Hepatic stellate cell (primary cell): ENCODE data around the gene VPS33B.
A peak's percentile ranks its signal among the peaks of the same experiment; 100 is the strongest.
"Not testable (repeated sequence)": the region's sequence is repeated elsewhere in the genome, so short reads cannot be mapped to it uniquely, and the experiment has no call there.

Experiments
- DNase-seq: peaks from one replicate; pipeline ENCODE4 v3.0.0; 2011; ENCODE audit warnings: low spot score

VPS33B gene

GRCh38 chr15:91022075-91022831, at the start of gene VPS33B:
Gene VPS33B, minus strand, starts transcription at chr15:91022594. Its CDS starts 345 bp downstream, at chr15:91022249.
- peak; percentile 78 for DNase-seq

GRCh38 chr15:91072161-91072560, 49.8 kb upstream of the VPS33B start:
- DNase-seq, result no peak

- no peak for DNase-seq
These were observed 48.5 kb upstream of the VPS33B start for GRCh38 chr15:91070872-91071271.

GRCh38 chr15:91068966-91069365, 46.6 kb upstream of the VPS33B start:
- no peak for DNase-seq

- DNase-seq, result no peak
These were observed 46.0 kb upstream of the VPS33B start for GRCh38 chr15:91068436-91068835.

GRCh38 chr15:91067036-91067435, 44.6 kb upstream of the VPS33B start:
- DNase-seq, result no peak

- DNase-seq, result no peak
These were observed 43.1 kb upstream of the VPS33B start for GRCh38 chr15:91065505-91065904.

GRCh38 chr15:91061997-91062396, 39.6 kb upstream of the VPS33B start:
- DNase-seq, result no peak

GRCh38 chr15:91061230-91061629, 38.8 kb upstream of the VPS33B start:
- DNase-seq, result no peak

- peak; percentile 61 for DNase-seq
These were observed 33.3 kb upstream of the VPS33B start for GRCh38 chr15:91055548-91056331.

- DNase-seq, result no peak
These were observed 32.4 kb upstream of the VPS33B start for GRCh38 chr15:91054816-91055215.

GRCh38 chr15:91051248-91051647, 28.9 kb upstream of the VPS33B start:
- DNase-seq, result no peak

- DNase-seq, result no peak
These were observed 27.7 kb upstream of the VPS33B start for GRCh38 chr15:91050128-91050455.

- peak; percentile 41 for DNase-seq
These were observed 27.2 kb upstream of the VPS33B start for GRCh38 chr15:91049378-91050127.

- DNase-seq, result no peak
These were observed 25.3 kb upstream of the VPS33B start for GRCh38 chr15:91047545-91048199.

- not testable (repeated sequence) for DNase-seq
These were observed 23.7 kb upstream of the VPS33B start for GRCh38 chr15:91046056-91046455.

- no peak for DNase-seq
These were observed 22.7 kb upstream of the VPS33B start for GRCh38 chr15:91045065-91045464.

- DNase-seq, result no peak
These were observed 20.9 kb upstream of the VPS33B start for GRCh38 chr15:91043202-91043874.

- DNase-seq, result no peak
These were observed 18.5 kb upstream of the VPS33B start for GRCh38 chr15:91040856-91041255.

GRCh38 chr15:91039996-91040395, 17.6 kb upstream of the VPS33B start:
- no peak for DNase-seq

- DNase-seq, result no peak
These were observed 10.8 kb upstream of the VPS33B start for GRCh38 chr15:91032919-91033803.
